Measurements from ENCODE around the gene NANOS1. TPM values are rescaled to one million over a fixed set of nuclear protein-coding genes. Genes with fewer than 3 reads are reported as not detected.
A peak's percentile ranks its signal among the peaks of the same experiment; 100 is the strongest.

Gene NANOS1
- total RNA-seq, 1 donor from 2014 or later, result 5.3 TPM

GRCh38 chr10:119061352-119061751 is 31.8 kb downstream of the NANOS1 start:
- Histone ChIP-seq H3K27ac (no peak overlapping the region), H3K4me3 (no peak overlapping the region), H3K36me3 (peaks cover 76 to 94% of the 10 kb centered on the region in 2 donors), H3K4me1 (no peaks in the 10 kb centered on the region), H3K9me3 (no peaks in the 10 kb centered on the region), H3K27me3 (no peaks in the 10 kb centered on the region)
- intact Hi-C loops (cut with DNase I), result no loop called here
- TF ChIP-seq CTCF (IDR thresholded peaks at IDR 0.05), result no peak
- DNase-seq (ENCODE audit: low spot score in 2 of 2), result no peak

GRCh38 chr10:119061926-119062325 is 32.4 kb downstream of the NANOS1 start:
- Histone ChIP-seq H3K9me3 (no peaks in the 10 kb centered on the region), H3K4me1 (no peaks in the 10 kb centered on the region), H3K27me3 (no peaks in the 10 kb centered on the region), H3K4me3 (no peak overlapping the region), H3K36me3 (peaks cover 75 to 94% of the 10 kb centered on the region in 2 donors), H3K27ac (no peak overlapping the region)
- intact Hi-C loops (cut with DNase I), result no loop called here
- TF ChIP-seq CTCF (IDR thresholded peaks at IDR 0.05), result no peak
- no peak for DNase-seq (ENCODE audit: low spot score in 2 of 2)

GRCh38 chr10:119070395-119071165 is 41.1 kb downstream of the NANOS1 start:
- no peak overlapping the region for H3K4me3 ChIP-seq
- no peak overlapping the region for H3K27ac ChIP-seq
- DNase-seq (ENCODE audit: low spot score in 2 of 2), result no peak
- peaks cover 49 to 70% of the 10 kb centered on the region in 2 donors for H3K36me3 ChIP-seq
- peaks cover 0 to 3% of the 10 kb centered on the region in 2 donors for H3K4me1 ChIP-seq
- intact Hi-C loops (cut with DNase I), result no loop called here
- H3K9me3 ChIP-seq, result no peaks in the 10 kb centered on the region
- H3K27me3 ChIP-seq, result no peaks in the 10 kb centered on the region
- TF ChIP-seq CTCF (IDR thresholded peaks at IDR 0.05), result no peak

GRCh38 chr10:119073584-119073983 is 44.1 kb downstream of the NANOS1 start:
- Histone ChIP-seq H3K27me3 (no peaks in the 10 kb centered on the region), H3K27ac (no peak overlapping the region), H3K36me3 (peaks cover 27 to 42% of the 10 kb centered on the region in 2 donors), H3K4me3 (no peak overlapping the region), H3K9me3 (no peaks in the 10 kb centered on the region), H3K4me1 (peaks cover 0 to 13% of the 10 kb centered on the region in 2 donors)
- intact Hi-C loops (cut with DNase I), result no loop called here
- TF ChIP-seq CTCF (IDR thresholded peaks at IDR 0.05), result no peak
- no peak for DNase-seq (ENCODE audit: low spot score in 2 of 2)

GRCh38 chr10:119078422-119079179 is 49.1 kb downstream of the NANOS1 start:
- H3K36me3 ChIP-seq, result no peaks in the 10 kb centered on the region
- no peak for DNase-seq (ENCODE audit: low spot score in 2 of 2)
- H3K27me3 ChIP-seq, result no peaks in the 10 kb centered on the region
- intact Hi-C loops (cut with DNase I), result no loop called here
- peaks cover 0 to 26% of the 10 kb centered on the region in 2 donors for H3K4me1 ChIP-seq
- peak overlapping the region; percentile 88 to 92 for H3K4me3 ChIP-seq
- no peaks in the 10 kb centered on the region for H3K9me3 ChIP-seq
- TF ChIP-seq CTCF (IDR thresholded peaks at IDR 0.05), result no peak
- peak overlapping the region in 1 of 2 donors; percentile 31 for H3K27ac ChIP-seq

All from ascending aorta (tissue), 2 donors.